ENCODE data around the gene ANP32A. TPM values are rescaled to one million over a fixed set of nuclear protein-coding genes. Genes with fewer than 3 reads are reported as not detected.

ANP32A gene
- total and polyA plus RNA-seq, 2 donors: 56.3 to 80.1 TPM

- Histone ChIP-seq H3K4me1 (ENCODE audit: insufficient read depth) (peaks cover 2% of the 10 kb centered on the region), H3K27ac (ENCODE audit: low read depth) (no peak overlapping the region), H3K4me3 (ENCODE audit: low read depth, low read length) (no peak overlapping the region), H3K36me3 (ENCODE audit: insufficient read depth) (no peaks in the 10 kb centered on the region)
- WGBS: 60% methylated on average over 7 of the region's 7 CpGs
- no peak for DNase-seq (ENCODE audit: extremely low spot score)
Observed at GRCh38 chr15:68789534-68790241, 31.0 kb downstream of the ANP32A start.

- Histone ChIP-seq H3K27ac (ENCODE audit: low read depth) (no peak overlapping the region), H3K4me3 (ENCODE audit: low read depth, low read length) (no peak overlapping the region), H3K36me3 (ENCODE audit: insufficient read depth) (no peaks in the 10 kb centered on the region), H3K4me1 (ENCODE audit: insufficient read depth) (peaks cover 2% of the 10 kb centered on the region)
- 91% methylated on average over 1 of the region's 1 CpG for WGBS
- no peak for DNase-seq (ENCODE audit: extremely low spot score)
Observed at GRCh38 chr15:68789091-68789490, 31.6 kb downstream of the ANP32A start.

- H3K27ac ChIP-seq (ENCODE audit: low read depth): peak overlapping the region; percentile 12
- no peak overlapping the region for H3K4me3 ChIP-seq (ENCODE audit: low read depth, low read length)
- WGBS: 93% methylated on average over 8 of the region's 8 CpGs
- no peaks in the 10 kb centered on the region for H3K36me3 ChIP-seq (ENCODE audit: insufficient read depth)
- peaks cover 2% of the 10 kb centered on the region for H3K4me1 ChIP-seq (ENCODE audit: insufficient read depth)
- no peak for DNase-seq (ENCODE audit: extremely low spot score)
Observed at GRCh38 chr15:68788264-68788624, 32.5 kb downstream of the ANP32A start.

- Histone ChIP-seq H3K27ac (ENCODE audit: low read depth) (peak overlapping the region; percentile 12), H3K4me1 (ENCODE audit: insufficient read depth) (peaks cover 2% of the 10 kb centered on the region), H3K4me3 (ENCODE audit: low read depth, low read length) (no peak overlapping the region), H3K36me3 (ENCODE audit: insufficient read depth) (no peaks in the 10 kb centered on the region)
- 71% methylated on average over 17 of the region's 17 CpGs for WGBS
- DNase-seq (ENCODE audit: extremely low spot score): peak; percentile 76
Observed at GRCh38 chr15:68787609-68788263, 33.0 kb downstream of the ANP32A start.

- no peaks in the 10 kb centered on the region for H3K36me3 ChIP-seq (ENCODE audit: insufficient read depth)
- no peak overlapping the region for H3K27ac ChIP-seq (ENCODE audit: low read depth)
- H3K4me1 ChIP-seq (ENCODE audit: insufficient read depth): peaks cover 2% of the 10 kb centered on the region
- no peak for DNase-seq (ENCODE audit: extremely low spot score)
- WGBS: 90% methylated on average over 5 of the region's 5 CpGs
- H3K4me3 ChIP-seq (ENCODE audit: low read depth, low read length): no peak overlapping the region
Observed at GRCh38 chr15:68786753-68787152, 33.9 kb downstream of the ANP32A start.

GRCh38 chr15:68785541-68785940 lies 35.2 kb downstream of the ANP32A start:
- 62% methylated on average over 5 of the region's 5 CpGs for WGBS
- Histone ChIP-seq H3K36me3 (ENCODE audit: insufficient read depth) (no peaks in the 10 kb centered on the region), H3K4me3 (ENCODE audit: low read depth, low read length) (no peak overlapping the region), H3K27ac (ENCODE audit: low read depth) (no peak overlapping the region), H3K4me1 (ENCODE audit: insufficient read depth) (peaks cover 2% of the 10 kb centered on the region)
- DNase-seq (ENCODE audit: extremely low spot score): no peak

GRCh38 chr15:68784206-68784605 lies 36.5 kb downstream of the ANP32A start:
- Histone ChIP-seq H3K4me3 (ENCODE audit: low read depth, low read length) (no peak overlapping the region), H3K4me1 (ENCODE audit: insufficient read depth) (no peaks in the 10 kb centered on the region), H3K27ac (ENCODE audit: low read depth) (no peak overlapping the region), H3K36me3 (ENCODE audit: insufficient read depth) (peaks cover 4% of the 10 kb centered on the region)
- DNase-seq (ENCODE audit: extremely low spot score): no peak
- 94% methylated on average over 13 of the region's 13 CpGs for WGBS

- no peak overlapping the region for H3K27ac ChIP-seq (ENCODE audit: low read depth)
- DNase-seq (ENCODE audit: extremely low spot score): no peak
- no peaks in the 10 kb centered on the region for H3K4me1 ChIP-seq (ENCODE audit: insufficient read depth)
- H3K36me3 ChIP-seq (ENCODE audit: insufficient read depth): peaks cover 4% of the 10 kb centered on the region
- H3K4me3 ChIP-seq (ENCODE audit: low read depth, low read length): no peak overlapping the region
- 90% methylated on average over 9 of the region's 9 CpGs for WGBS
Observed at GRCh38 chr15:68783226-68784058, 37.3 kb downstream of the ANP32A start.

GRCh38 chr15:68782589-68783161 lies 38.0 kb downstream of the ANP32A start:
- 82% methylated on average over 12 of the region's 12 CpGs for WGBS
- Histone ChIP-seq H3K4me1 (ENCODE audit: insufficient read depth) (no peaks in the 10 kb centered on the region), H3K27ac (ENCODE audit: low read depth) (no peak overlapping the region), H3K36me3 (ENCODE audit: insufficient read depth) (peaks cover 4% of the 10 kb centered on the region), H3K4me3 (ENCODE audit: low read depth, low read length) (no peak overlapping the region)
- DNase-seq (ENCODE audit: extremely low spot score): no peak

- Histone ChIP-seq H3K36me3 (ENCODE audit: insufficient read depth) (peaks cover 4% of the 10 kb centered on the region), H3K4me3 (ENCODE audit: low read depth, low read length) (no peak overlapping the region), H3K27ac (ENCODE audit: low read depth) (no peak overlapping the region), H3K4me1 (ENCODE audit: insufficient read depth) (no peaks in the 10 kb centered on the region)
- DNase-seq (ENCODE audit: extremely low spot score): no peak
- 77% methylated on average over 17 of the region's 17 CpGs for WGBS
Observed at GRCh38 chr15:68781766-68782588, 38.7 kb downstream of the ANP32A start.

GRCh38 chr15:68781217-68781616 lies 39.5 kb downstream of the ANP32A start:
- Histone ChIP-seq H3K4me1 (ENCODE audit: insufficient read depth) (no peaks in the 10 kb centered on the region), H3K4me3 (ENCODE audit: low read depth, low read length) (no peak overlapping the region), H3K36me3 (ENCODE audit: insufficient read depth) (peaks cover 4% of the 10 kb centered on the region), H3K27ac (ENCODE audit: low read depth) (no peak overlapping the region)
- no peak for DNase-seq (ENCODE audit: extremely low spot score)

- DNase-seq (ENCODE audit: extremely low spot score): no peak
- peaks cover 4% of the 10 kb centered on the region for H3K36me3 ChIP-seq (ENCODE audit: insufficient read depth)
- 84% methylated on average over 9 of the region's 9 CpGs for WGBS
- H3K4me1 ChIP-seq (ENCODE audit: insufficient read depth): no peaks in the 10 kb centered on the region
- H3K4me3 ChIP-seq (ENCODE audit: low read depth, low read length): no peak overlapping the region
- H3K27ac ChIP-seq (ENCODE audit: low read depth): no peak overlapping the region
Observed at GRCh38 chr15:68778876-68779275, 41.8 kb downstream of the ANP32A start.
